NCI-H2107 treated with DMSO at 0.1 percent for 48 hours (cell line): Measurements from ENCODE around the gene TRIM77.
"Not testable (repeated sequence)": the region's sequence is repeated elsewhere in the genome, so short reads cannot be mapped to it uniquely, and the experiment has no call there.

Source experiments
- DNase-seq: peaks from one replicate; lab custom pipeline; 2025; ENCODE audit not compliant: unreplicated experiment; lab: John Stamatoyannopoulos, UW

Gene TRIM77, protein sequence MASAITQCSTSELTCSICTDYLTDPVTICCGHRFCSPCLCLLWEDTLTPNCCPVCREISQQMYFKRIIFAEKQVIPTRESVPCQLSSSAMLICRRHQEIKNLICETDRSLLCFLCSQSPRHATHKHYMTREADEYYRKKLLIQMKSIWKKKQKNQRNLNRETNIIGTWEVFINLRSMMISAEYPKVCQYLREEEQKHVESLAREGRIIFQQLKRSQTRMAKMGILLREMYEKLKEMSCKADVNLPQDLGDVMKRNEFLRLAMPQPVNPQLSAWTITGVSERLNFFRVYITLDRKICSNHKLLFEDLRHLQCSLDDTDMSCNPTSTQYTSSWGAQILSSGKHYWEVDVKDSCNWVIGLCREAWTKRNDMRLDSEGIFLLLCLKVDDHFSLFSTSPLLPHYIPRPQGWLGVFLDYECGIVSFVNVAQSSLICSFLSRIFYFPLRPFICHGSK

DNA sequence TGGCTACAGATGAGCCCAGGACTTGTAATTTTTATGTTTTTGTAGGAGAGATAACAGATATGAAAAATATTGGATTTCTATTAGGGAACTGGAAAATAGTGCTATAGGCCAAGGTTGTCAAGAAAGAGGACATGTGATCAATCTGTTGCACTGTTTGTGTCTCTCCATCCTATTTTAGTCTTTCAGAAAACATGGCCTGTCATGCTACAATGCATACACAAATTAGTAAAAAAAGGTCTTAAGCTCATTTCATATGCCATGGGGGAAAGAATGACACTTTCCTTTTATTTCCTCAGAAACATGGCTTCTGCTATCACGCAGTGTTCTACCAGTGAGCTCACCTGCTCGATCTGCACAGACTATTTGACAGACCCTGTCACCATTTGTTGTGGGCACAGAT lies at the start of gene TRIM77:
Gene TRIM77, plus strand, starts transcription at position 301 of the 400 bp plus-strand sequence. Its CDS starts 0 bp downstream, at position 301.
- not testable (repeated sequence) for DNase-seq

DNA sequence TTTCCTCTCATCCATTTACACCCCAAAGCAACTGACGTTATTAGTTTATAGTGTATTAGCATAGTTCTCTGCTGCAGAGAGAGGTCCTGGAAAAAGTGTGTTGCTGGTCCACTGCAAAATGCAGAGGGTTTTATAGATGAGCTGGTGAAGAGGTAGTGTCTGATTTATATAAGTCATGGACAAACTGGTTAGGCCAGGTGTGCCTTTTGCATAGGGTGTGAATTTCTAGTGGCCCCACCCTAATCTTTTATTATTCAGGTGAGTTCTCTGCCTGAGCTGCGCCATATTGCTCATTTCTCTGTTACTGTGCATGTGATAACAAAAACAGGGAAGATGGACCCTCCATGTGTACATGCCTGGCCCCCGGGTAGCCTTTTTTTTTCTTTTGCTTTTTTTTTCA lies 43.1 kb upstream of the TRIM77 start:
- no peak for DNase-seq

DNA sequence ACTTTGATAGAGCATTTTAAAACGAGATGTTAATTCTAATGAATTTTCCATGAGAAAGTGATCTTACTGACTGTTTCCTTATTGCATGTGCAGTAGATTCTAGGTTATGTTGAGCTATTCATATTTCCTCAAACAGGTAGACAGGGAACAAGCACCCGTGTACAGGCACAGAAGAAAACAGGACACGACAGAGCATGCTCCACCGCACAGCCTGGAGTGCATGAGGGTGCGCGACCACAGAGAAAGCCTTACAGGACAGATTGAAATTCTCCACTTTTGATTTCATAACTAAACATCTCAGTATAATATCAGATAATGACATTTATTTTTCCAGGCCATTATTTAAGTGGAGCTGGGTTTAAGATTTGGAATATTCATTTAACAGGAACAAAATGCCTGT lies 41.9 kb upstream of the TRIM77 start:
- DNase-seq = not testable (repeated sequence)

DNA sequence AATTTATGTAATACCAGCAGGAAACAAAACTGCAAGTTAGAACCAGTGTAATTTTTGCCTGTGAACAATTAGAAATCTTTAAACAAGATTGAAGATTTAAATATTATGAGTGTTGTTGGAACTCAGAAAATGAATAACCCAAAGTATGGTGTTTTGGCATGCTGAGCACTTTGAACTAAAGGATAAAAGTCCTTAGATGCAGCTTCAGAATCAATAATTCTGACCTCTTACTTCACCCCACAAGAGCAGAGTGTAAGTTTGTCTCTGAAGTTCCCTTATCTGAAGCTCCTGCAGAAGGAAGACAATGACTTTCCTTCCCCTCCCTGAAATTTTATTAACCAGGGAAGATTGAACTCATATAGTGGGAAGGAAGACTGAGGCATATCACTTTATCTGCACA lies 40.5 kb upstream of the TRIM77 start:
- not testable (repeated sequence) for DNase-seq

DNA sequence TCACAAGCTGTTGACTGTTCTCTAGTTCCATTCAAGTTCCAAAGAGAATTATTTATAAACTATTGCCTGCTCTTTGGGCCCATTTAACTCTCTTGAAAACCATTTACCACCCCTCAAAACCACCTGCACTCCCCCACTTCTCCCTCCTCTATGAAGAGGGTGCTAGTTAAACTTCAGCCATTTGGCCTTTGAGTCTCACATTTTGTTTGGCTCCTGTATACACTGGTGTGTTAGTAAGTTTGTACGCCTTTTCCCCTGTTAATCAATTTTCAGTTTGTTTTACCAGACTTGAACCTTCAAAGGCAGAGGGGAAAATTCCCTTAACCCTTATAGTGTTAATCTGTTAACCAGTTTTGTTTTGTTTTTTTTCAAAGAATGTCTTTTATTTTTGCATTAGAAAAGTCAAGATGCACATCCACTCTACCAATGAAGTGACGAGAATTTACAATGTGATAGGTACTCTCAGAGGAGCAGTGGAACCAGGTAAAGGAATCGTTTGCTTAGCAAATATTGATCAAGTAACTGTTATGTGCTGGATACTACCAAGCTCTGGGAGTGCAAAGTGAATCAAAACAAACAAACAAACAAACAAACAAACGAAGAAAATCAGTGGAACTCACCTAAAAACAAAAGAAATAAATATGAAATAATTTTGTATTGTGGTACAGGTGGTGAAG lies 40.0 kb upstream of the TRIM77 start:
- DNase-seq = not testable (repeated sequence)

DNA sequence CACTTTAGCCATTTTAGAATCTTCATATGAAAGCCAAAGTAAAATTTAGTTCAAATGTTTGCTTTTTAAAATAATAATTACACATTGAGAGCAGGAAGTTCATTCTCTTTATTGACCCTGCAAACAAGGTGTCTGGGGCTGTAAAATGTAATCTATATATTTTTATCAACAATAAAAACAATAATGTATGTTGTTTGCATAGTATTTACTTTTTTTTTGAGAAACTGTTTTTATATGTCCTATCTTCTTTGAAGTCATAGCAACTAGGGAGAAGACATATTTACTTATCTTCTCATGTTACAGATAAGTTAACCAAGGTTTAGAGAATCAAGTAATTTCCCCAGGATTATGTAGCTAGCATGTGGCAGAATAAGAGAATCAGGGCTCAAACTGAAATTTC lies 37.6 kb upstream of the TRIM77 start:
- DNase-seq = not testable (repeated sequence)

DNA sequence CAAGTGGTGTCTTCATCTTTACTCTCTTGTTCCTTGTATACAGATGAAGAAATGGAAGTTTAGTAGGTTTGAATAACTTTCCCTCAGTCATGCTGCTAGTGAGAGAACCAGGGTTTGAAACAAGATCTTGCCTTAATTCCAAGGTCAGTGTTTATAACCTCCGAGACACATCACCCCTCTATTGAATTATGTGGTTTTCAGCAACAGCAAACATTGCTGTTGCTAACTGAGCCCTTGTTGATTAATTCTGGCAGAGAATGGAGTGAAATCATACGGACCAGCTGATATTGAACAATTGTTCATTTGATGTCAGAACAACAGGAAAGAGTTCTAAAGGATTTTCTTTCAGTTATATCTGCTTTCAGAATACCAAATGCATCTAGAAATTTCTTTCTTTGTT lies 36.7 kb upstream of the TRIM77 start:
- DNase-seq = not testable (repeated sequence)

DNA sequence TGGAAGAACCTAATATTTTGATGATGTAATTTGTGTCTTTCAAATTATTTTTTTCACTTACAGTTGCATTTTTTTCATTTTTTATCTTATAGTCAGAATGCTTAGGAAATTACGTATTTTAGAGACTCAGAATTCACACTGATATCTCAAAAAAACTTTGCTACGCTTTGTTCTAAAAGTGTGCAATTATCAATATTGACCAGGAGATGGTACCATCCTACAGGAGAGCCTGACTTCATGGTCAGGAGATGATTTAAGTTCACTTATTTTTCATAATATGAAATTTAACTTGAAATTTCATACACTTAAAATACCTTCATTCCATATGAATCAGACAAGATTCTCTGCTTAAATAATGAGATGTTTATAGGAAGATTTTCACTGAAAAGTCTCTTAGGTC lies 34.7 kb upstream of the TRIM77 start:
- not testable (repeated sequence) for DNase-seq

DNA sequence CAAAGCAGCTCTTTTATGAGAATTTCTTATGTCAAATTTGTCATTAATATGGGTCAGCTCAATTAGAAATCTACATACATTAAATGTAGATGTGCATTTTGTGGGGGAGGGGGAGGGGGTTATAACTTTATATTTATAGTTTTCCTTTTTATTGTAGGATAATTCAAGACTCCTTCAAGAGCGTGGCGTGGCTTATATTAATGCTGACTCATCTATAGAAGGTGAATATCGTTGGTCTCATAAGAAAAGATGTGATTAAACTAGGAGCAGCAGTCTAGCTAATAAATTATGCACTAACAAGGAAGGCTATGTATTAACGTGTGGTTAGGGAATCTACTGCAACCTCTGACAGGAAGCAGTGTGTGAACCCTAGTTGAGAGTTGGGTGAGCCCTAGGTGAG lies 34.2 kb upstream of the TRIM77 start:
- not testable (repeated sequence) for DNase-seq

DNA sequence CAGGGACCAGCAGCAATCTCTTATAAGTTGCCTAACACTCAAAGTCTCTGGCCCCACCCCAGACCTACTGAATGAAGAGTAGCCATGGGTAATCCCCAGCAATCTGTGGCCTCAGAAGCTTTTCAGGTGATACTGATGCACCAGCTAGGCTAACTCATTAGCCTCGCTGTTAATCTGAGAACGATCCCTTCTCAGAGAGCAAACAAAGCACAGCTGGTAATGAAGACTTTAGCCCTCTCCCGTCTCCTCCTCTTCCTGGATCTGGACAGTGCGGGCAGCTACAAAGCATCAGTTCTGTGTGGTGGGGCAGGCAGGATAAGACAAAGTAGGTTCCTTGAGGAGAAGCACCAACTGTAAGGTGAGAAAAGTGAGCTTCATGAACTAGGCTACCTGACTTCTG lies 3.0 kb upstream of the TRIM77 start:
- DNase-seq = not testable (repeated sequence)

DNA sequence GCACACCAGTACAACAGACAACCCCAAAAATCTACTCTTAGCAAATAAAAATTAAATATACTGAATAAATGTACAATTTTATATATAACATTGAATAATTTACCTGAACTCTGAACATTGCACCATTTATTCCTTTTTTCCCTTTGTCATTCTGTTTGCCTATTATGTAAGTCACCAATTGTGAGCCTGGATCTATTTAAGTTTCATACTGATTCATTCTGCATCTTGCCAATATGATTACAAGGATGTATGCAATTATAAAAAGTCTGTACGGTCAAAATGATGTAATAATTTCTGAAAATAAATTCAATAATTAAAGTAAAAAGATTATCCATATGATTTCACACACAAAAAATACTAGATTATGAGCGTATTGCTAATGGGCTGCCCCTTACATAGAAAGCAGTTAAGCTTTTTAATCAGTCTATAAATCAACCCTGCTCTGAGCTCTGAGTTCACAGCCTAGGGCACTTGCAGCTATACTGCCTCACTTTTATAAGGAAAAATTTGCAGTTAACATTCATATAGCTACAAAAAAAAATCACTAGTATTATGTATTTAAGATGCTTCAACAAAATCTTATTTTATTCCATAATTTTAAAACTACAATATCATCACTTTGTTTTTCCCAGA lies 14.9 kb downstream of the TRIM77 start:
- DNase-seq = not testable (repeated sequence)

DNA sequence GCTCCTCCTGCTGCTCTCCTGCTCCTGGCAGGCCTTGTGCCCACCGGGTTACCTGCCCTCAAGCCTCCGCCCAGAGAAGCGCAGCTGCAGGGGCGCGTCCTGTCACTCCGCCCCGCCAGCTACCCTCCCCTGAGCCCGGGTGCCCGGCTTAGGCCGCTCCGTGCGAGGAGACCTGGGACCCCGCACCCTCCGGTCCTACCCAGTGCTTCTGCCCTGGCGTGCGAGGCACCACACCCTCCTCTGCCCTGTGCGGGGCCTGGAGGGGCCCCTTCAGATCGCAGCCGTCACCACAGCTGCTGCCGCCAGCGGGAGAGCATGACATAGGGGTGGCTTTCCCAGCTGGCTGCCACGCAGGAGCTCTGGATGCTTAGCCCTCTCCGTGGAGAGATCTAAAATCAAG lies 20.1 kb downstream of the TRIM77 start:
- not testable (repeated sequence) for DNase-seq

DNA sequence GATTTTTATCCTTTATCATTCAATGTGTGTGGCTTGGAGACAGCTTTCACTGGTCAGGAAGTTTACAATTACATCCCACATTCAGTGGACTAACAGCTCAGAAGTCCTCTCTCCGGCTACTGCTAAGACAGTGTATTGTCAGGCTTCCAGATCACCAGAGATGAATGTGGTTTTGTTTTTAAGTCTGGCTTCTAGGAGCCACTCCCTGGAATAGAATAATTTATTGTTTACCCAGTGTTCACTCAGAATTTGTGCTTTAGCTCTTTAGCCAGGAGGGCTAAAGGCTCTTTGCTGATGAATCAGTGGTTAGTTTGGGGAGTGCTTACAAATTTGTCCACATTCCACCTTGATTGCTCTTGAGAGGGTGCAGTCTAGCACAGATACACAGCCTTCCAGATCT lies 26.5 kb downstream of the TRIM77 start:
- no peak for DNase-seq

DNA sequence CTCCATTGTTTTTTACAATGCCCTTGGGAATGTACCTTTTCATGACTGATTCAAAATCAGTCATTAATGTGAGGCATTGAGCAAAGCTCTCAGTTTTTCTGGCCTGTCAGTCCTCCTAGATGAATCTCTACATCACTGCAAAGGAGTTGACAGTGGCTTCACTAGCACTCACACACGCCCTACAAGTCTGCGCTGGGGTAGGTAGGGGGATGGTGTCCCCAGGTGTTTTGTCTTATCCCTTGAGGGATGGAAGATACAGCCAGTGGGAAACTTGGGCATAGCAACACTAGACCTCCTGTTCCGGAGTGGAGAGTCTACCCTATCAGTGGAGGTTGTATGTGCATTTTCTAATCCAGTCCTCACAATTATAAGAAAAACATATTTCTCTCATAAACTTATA lies 27.0 kb downstream of the TRIM77 start:
- no peak for DNase-seq

DNA sequence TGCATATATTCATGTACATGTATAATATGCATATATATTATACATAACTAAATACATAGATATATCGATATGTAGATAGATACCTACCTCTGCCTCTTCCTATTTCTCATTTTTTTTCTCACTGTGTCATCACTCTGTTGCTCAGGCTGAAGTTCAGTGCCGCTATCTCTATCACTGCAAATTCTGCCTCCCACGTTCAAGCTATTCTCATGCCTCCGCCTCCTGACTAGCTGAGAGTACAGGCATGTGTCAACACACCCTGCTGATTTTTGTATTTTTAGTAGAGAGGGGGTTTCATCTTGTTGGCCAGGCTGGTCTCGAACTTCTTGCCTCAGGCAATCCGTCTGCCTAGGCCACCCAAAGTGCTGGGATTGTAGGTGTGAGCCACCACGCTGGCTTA lies 31.3 kb downstream of the TRIM77 start:
- not testable (repeated sequence) for DNase-seq

DNA sequence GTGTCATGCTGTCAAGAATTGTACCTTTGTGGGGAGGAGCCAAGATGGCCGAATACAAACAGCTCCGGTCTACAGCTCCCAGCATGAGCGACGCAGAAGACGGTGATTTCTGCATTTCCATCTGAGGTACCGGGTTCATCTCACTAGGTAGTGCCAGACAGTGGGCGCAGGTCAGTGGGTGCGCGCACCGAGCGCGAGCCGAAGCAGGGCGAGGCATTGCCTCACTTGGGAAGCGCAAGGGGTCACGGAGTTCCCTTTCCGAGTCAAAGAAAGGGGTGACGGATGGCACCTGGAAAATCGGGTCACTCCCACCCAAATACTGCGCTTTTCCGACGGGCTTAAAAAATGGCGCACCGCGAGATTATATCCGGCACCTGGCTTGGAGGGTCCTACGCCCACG lies 34.1 kb downstream of the TRIM77 start:
- DNase-seq = not testable (repeated sequence)

DNA sequence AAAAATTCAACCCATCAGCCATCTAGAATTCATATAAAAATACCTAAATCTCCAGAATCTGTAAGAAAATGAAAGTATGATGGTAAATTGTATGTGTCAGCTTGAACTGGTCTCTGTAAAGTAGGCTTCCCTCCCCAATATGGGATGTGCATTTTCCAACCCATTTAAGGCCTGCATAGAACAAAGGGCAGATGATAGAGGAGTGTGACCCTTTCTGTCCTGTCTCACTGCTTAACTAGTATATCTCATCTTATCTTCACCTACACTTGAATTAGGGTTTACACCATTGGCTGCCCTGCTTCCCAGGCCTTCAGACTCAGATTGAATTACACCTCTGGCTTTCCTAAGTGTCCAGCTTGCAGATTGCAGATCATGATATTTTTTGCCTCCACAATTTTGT lies 40.7 kb downstream of the TRIM77 start:
- not testable (repeated sequence) for DNase-seq
